ENCODE data around the gene GBF1.

The GBF1 gene

GRCh38 chr10:102396317-102396650 is 151.0 kb downstream of the GBF1 start:
- DNase-seq, result no peak
- H3K4me3 ChIP-seq (ENCODE audit: low read depth, low read length), result peak overlapping the region; percentile 73
- no peak for TF ChIP-seq CTCF (IDR thresholded peaks at IDR 0.05; ENCODE audit: low read depth, low read length, missing control alignments)

GRCh38 chr10:102396730-102397151 is 151.4 kb downstream of the GBF1 start:
- in situ Hi-C loops (cut with HindIII; ENCODE audit: low pct_ligation_motif_present, low sequenced_read_pairs), result no loop called here
- no peak for DNase-seq
- no peak overlapping the region for H3K27ac ChIP-seq
- H3K4me3 ChIP-seq (ENCODE audit: low read depth, low read length), result no peak overlapping the region
- no peak for TF ChIP-seq CTCF (IDR thresholded peaks at IDR 0.05; ENCODE audit: low read depth, low read length, missing control alignments)
- no peaks in the 10 kb centered on the region for H3K27me3 ChIP-seq (replicated peaks)
- H3K36me3 ChIP-seq (replicated peaks), result peaks cover 22% of the 10 kb centered on the region

More at GRCh38 chr10:102396317-102396650, 151.0 kb downstream of the GBF1 start:
- H3K27ac ChIP-seq, result peak overlapping the region; percentile 96
- in situ Hi-C loops (cut with HindIII; ENCODE audit: low pct_ligation_motif_present, low sequenced_read_pairs), result no loop called here
- H3K36me3 ChIP-seq (replicated peaks), result peaks cover 18% of the 10 kb centered on the region
- no peaks in the 10 kb centered on the region for H3K27me3 ChIP-seq (replicated peaks)

- no peak for TF ChIP-seq CTCF (IDR thresholded peaks at IDR 0.05; ENCODE audit: low read depth, low read length, missing control alignments)
- Histone ChIP-seq H3K27me3 (replicated peaks) (no peaks in the 10 kb centered on the region), H3K36me3 (replicated peaks) (peaks cover 22% of the 10 kb centered on the region), H3K27ac (no peak overlapping the region), H3K4me3 (ENCODE audit: low read depth, low read length) (no peak overlapping the region)
- DNase-seq, result no peak
- in situ Hi-C loops (cut with HindIII; ENCODE audit: low pct_ligation_motif_present, low sequenced_read_pairs), result no loop called here
These were observed 152.2 kb downstream of the GBF1 start for GRCh38 chr10:102397222-102398171.

GRCh38 chr10:102398172-102399020 is 153.1 kb downstream of the GBF1 start:
- Histone ChIP-seq H3K27me3 (replicated peaks) (no peaks in the 10 kb centered on the region), H3K4me3 (ENCODE audit: low read depth, low read length) (no peak overlapping the region), H3K36me3 (replicated peaks) (peaks cover 22% of the 10 kb centered on the region), H3K27ac (no peak overlapping the region)
- no peak for DNase-seq
- no peak for TF ChIP-seq CTCF (IDR thresholded peaks at IDR 0.05; ENCODE audit: low read depth, low read length, missing control alignments)
- in situ Hi-C loops (cut with HindIII; ENCODE audit: low pct_ligation_motif_present, low sequenced_read_pairs), result no loop called here

- H3K36me3 ChIP-seq (replicated peaks), result peaks cover 22% of the 10 kb centered on the region
- peak; percentile 76 for DNase-seq
- peak; percentile 75 for TF ChIP-seq CTCF (IDR thresholded peaks at IDR 0.05; ENCODE audit: low read depth, low read length, missing control alignments)
These were observed 154.1 kb downstream of the GBF1 start for GRCh38 chr10:102399217-102400021.

More at GRCh38 chr10:102399217-102400021, 154.1 kb downstream of the GBF1 start:
- H3K4me3 ChIP-seq (ENCODE audit: low read depth, low read length), result peak overlapping the region; percentile 60
- peak overlapping the region; percentile 42 for H3K27ac ChIP-seq
- in situ Hi-C loops (cut with HindIII; ENCODE audit: low pct_ligation_motif_present, low sequenced_read_pairs), result no loop called here
- H3K27me3 ChIP-seq (replicated peaks), result no peaks in the 10 kb centered on the region
